ENCODE data around the gene EZH1.

The EZH1 gene

GRCh38 chr17:42779304-42779935, 34.6 kb upstream of the EZH1 start:
- H3K79me2 ChIP-seq (ENCODE audit: insufficient read depth, low read length) = no peaks in the 10 kb centered on the region
- no peak overlapping the region for H3K4me3 ChIP-seq (ENCODE audit: low read depth, low read length, poor library complexity, severe bottlenecking)
- H2AFZ ChIP-seq (ENCODE audit: low read length) = no peak overlapping the region
- H3K27me3 ChIP-seq (ENCODE audit: insufficient read depth, low read length) = no peaks in the 10 kb centered on the region
- no peaks in the 10 kb centered on the region for H4K20me1 ChIP-seq (ENCODE audit: insufficient read depth, low read length)
- H3K36me3 ChIP-seq (ENCODE audit: insufficient read depth, low read length) = peaks cover 42% of the 10 kb centered on the region
- H3K4me1 ChIP-seq (ENCODE audit: insufficient read depth, low read length, severe bottlenecking) = peaks cover 3% of the 10 kb centered on the region
- H3K9me2 ChIP-seq (ENCODE audit: low read depth, low read length) = no peaks in the 10 kb centered on the region
- no peak overlapping the region for H3K4me2 ChIP-seq (ENCODE audit: low read length)
- no peak overlapping the region for H3K9ac ChIP-seq (ENCODE audit: low read length)
- no peaks in the 10 kb centered on the region for H3K9me3 ChIP-seq (ENCODE audit: low read length)
- H3K27ac ChIP-seq (ENCODE audit: low read depth, low read length, poor library complexity, severe bottlenecking) = no peak overlapping the region
- H3F3A ChIP-seq (ENCODE audit: insufficient read depth, low read length) = no peaks in the 10 kb centered on the region
- TF ChIP-seq CTCF (IDR thresholded peaks at IDR 0.05; ENCODE audit: low read length) = no peak
- no peak for TF ChIP-seq EZH2 (IDR thresholded peaks at IDR 0.05; ENCODE audit: borderline replicate concordance, low read length)

GRCh38 chr17:42778570-42778969, 33.7 kb upstream of the EZH1 start:
- Histone ChIP-seq H3K4me2 (ENCODE audit: low read length) (no peak overlapping the region), H3K79me2 (ENCODE audit: insufficient read depth, low read length) (no peaks in the 10 kb centered on the region), H3K9ac (ENCODE audit: low read length) (no peak overlapping the region), H3K4me3 (ENCODE audit: low read depth, low read length, poor library complexity, severe bottlenecking) (no peak overlapping the region), H2AFZ (ENCODE audit: low read length) (no peak overlapping the region), H3K9me3 (ENCODE audit: low read length) (no peaks in the 10 kb centered on the region), H4K20me1 (ENCODE audit: insufficient read depth, low read length) (no peaks in the 10 kb centered on the region), H3K36me3 (ENCODE audit: insufficient read depth, low read length) (peaks cover 44% of the 10 kb centered on the region), H3K27me3 (ENCODE audit: insufficient read depth, low read length) (no peaks in the 10 kb centered on the region), H3F3A (ENCODE audit: insufficient read depth, low read length) (no peaks in the 10 kb centered on the region), H3K9me2 (ENCODE audit: low read depth, low read length) (no peaks in the 10 kb centered on the region), H3K4me1 (ENCODE audit: insufficient read depth, low read length, severe bottlenecking) (peaks cover 11% of the 10 kb centered on the region), H3K27ac (ENCODE audit: low read depth, low read length, poor library complexity, severe bottlenecking) (no peak overlapping the region)
- no peak for TF ChIP-seq EZH2 (IDR thresholded peaks at IDR 0.05; ENCODE audit: borderline replicate concordance, low read length)
- no peak for TF ChIP-seq CTCF (IDR thresholded peaks at IDR 0.05; ENCODE audit: low read length)

GRCh38 chr17:42775534-42776098, 30.8 kb upstream of the EZH1 start:
- H3K4me1 ChIP-seq (ENCODE audit: insufficient read depth, low read length, severe bottlenecking) = peaks cover 15% of the 10 kb centered on the region
- no peaks in the 10 kb centered on the region for H3K27me3 ChIP-seq (ENCODE audit: insufficient read depth, low read length)
- H3K79me2 ChIP-seq (ENCODE audit: insufficient read depth, low read length) = no peaks in the 10 kb centered on the region
- H3K27ac ChIP-seq (ENCODE audit: low read depth, low read length, poor library complexity, severe bottlenecking) = no peak overlapping the region
- no peaks in the 10 kb centered on the region for H3K9me2 ChIP-seq (ENCODE audit: low read depth, low read length)
- H2AFZ ChIP-seq (ENCODE audit: low read length) = no peak overlapping the region
- H3K36me3 ChIP-seq (ENCODE audit: insufficient read depth, low read length) = peaks cover 44% of the 10 kb centered on the region
- no peaks in the 10 kb centered on the region for H3F3A ChIP-seq (ENCODE audit: insufficient read depth, low read length)
- no peak overlapping the region for H3K4me3 ChIP-seq (ENCODE audit: low read depth, low read length, poor library complexity, severe bottlenecking)
- TF ChIP-seq EZH2 (IDR thresholded peaks at IDR 0.05; ENCODE audit: borderline replicate concordance, low read length) = no peak
- no peak for TF ChIP-seq CTCF (IDR thresholded peaks at IDR 0.05; ENCODE audit: low read length)
- no peak overlapping the region for H3K4me2 ChIP-seq (ENCODE audit: low read length)
- H3K9ac ChIP-seq (ENCODE audit: low read length) = no peak overlapping the region
- no peaks in the 10 kb centered on the region for H4K20me1 ChIP-seq (ENCODE audit: insufficient read depth, low read length)
- H3K9me3 ChIP-seq (ENCODE audit: low read length) = no peaks in the 10 kb centered on the region

Data from OCI-LY1 (cell line).